Sciatic nerve (tissue), 2 donors: ENCODE results near the gene OR11H6. TPM values are rescaled to one million over a fixed set of nuclear protein-coding genes. Genes with fewer than 3 reads are reported as not detected.
"Not testable (repeated sequence)": the region's sequence is repeated elsewhere in the genome, so short reads cannot be mapped to it uniquely, and the experiment has no call there.

Experiments
- ATAC-seq: fragments of 200-7000 bp; cut with Tn5 transposase; one replicate; pipeline ENCODE4 v1.9.1; 2020; ENCODE audit warnings: mild to moderate bottlenecking, moderate library complexity
- DNase-seq: peaks from one replicate; pipeline ENCODE4 v3.0.0-alpha.2; 2020; ENCODE audit warnings: low spot score
- intact Hi-C: fragments of 100-400 bp; cut with DNase I; formaldehyde crosslinking; loops from one replicate; pipeline ENCODE4 v1.14.2; 2022
- total RNA-seq: library from RNA; stranded (reverse); fragmentation: NEBNext Ultra II Directional; extraction: Animal tissue kit (Norgen Biotek cat#: 25700); gene quantifications from one replicate; pipeline ENCODE4 v1.2.1, GENCODE V29; 2021
- donor health status: DM: no; HTN: no; CAD: no.
- donor health status: DM: no; HTN: no; CAD: no.

Gene OR11H6
- total RNA-seq, 1 donor from 2014 or later = not detected

GRCh38 chr14:20235415-20235814, 11.9 kb downstream of the OR11H6 start:
- ATAC-seq, intact Hi-C loops, DNase-seq: not testable (repeated sequence)

GRCh38 chr14:20247646-20248246, 24.2 kb downstream of the OR11H6 start:
- DNase-seq (no peak), ATAC-seq (no peak)
- intact Hi-C loops = no loop called here

DNA sequence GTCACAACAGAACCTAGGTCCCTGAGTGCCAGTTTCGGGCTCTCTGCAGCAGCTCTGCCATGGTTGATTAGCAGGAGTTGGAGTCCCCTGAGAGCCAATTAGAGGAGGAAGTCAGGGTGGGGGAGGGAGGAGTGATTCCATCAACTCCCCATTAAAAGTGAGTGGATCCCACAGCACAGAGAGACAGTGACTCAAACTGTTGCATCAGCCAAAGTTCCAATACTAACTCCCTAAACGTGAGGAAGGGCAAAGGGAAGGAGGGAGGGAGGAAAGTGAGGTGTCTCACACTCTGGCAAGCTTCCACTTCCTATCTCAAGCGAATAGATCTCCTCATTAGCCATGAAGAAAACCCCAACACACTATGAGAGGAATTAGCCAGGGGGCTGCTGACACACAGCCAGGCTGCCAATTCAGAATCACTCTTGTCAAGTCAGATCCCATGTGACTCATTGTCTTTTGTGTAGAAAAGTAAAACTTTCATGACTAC, 39.2 kb downstream of the OR11H6 start:
- no peak for ATAC-seq
- intact Hi-C loops = no loop called here
- DNase-seq = no peak

DNA sequence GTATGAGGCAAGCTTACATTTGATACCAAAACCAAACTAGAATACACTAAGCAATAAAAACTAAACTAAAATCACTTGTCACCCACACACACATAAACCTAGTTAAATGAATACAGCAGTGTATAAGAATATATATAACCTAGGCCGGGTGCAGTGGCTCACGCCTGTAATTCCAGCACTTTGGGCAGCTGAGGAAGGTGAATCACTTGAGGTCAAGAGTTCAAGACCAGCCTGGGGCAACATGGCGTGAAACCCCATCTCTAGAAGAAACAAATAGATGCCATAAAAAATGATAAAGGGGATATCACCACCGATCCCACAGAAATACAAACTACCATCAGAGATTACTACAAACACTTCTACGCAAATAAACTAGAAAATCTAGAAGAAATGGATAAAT, 40.9 kb downstream of the OR11H6 start:
- DNase-seq, ATAC-seq, intact Hi-C loops: not testable (repeated sequence)

DNA sequence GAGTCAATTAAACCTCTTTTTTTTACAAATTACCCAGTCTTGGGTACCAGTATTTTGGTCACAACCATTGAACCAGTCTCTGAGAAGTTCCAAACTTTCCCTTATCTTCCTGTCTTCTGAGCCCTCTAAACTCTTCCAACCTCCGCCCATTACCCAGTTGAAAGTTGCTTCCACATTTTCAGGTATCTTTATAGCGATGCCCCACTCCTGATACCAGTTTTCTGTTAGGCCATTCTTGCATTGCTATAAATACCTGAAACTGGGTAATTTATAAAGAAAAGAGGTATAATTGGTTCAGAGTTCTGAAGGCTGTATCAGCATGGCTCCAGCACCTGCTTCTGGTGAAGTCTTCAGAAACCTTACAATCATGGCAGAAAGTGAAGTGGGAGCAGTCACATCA, 50.6 kb downstream of the OR11H6 start:
- intact Hi-C loops = no loop called here
- no peak for ATAC-seq

More for the DNA sequence above, 50.6 kb downstream of the OR11H6 start:
- DNase-seq = no peak

Other genes with a start within 250 kb of the OR11H6 start
- not detected for gene OR4K15, start 248.1 kb upstream of the OR11H6 start, total RNA-seq
- gene OR4Q2, start 221.5 kb upstream of the OR11H6 start, total RNA-seq = not detected
- gene OR4K14, start 204.4 kb upstream of the OR11H6 start, total RNA-seq = not detected
- gene OR4K13, start 187.7 kb upstream of the OR11H6 start, total RNA-seq = not detected
- gene OR4L1, start 163.7 kb upstream of the OR11H6 start, total RNA-seq = not detected
- gene OR4K17, start 113.0 kb upstream of the OR11H6 start, total RNA-seq = not detected
- not detected for gene OR4N5, start 84.9 kb upstream of the OR11H6 start, total RNA-seq
- not detected for gene OR11G2, start 32.8 kb upstream of the OR11H6 start, total RNA-seq
- not detected for gene OR11H7, start 5.3 kb downstream of the OR11H6 start, total RNA-seq
- gene OR11H4, start 15.6 kb downstream of the OR11H6 start, total RNA-seq = not detected
- gene TTC5, start 82.2 kb downstream of the OR11H6 start, total RNA-seq = 19.9 TPM
- gene CCNB1IP1, start 109.6 kb downstream of the OR11H6 start, total RNA-seq = 51.4 TPM
- gene PARP2, start 119.9 kb downstream of the OR11H6 start, total RNA-seq = 23.7 TPM
- 44.7 TPM for gene TEP1, start 189.8 kb downstream of the OR11H6 start, total RNA-seq
- 2.1 TPM for gene KLHL33, start 212.5 kb downstream of the OR11H6 start, total RNA-seq
- 38.8 TPM for gene OSGEP, start 231.1 kb downstream of the OR11H6 start, total RNA-seq
- gene APEX1, start 231.5 kb downstream of the OR11H6 start, total RNA-seq = 68.0 TPM
- gene PIP4P1, start 237.7 kb downstream of the OR11H6 start, total RNA-seq = 33.0 TPM
- 34.2 TPM for gene PNP, start 245.7 kb downstream of the OR11H6 start, total RNA-seq